ENCODE results near the gene BANF1. TPM values are rescaled to one million over a fixed set of nuclear protein-coding genes. Genes with fewer than 3 reads are reported as not detected.

BANF1 gene
- total RNA-seq, 2 donors from 2014 or later, result 103 to 111 TPM

- intact Hi-C loops (cut with DNase I, micrococcal nuclease), result no loop called here
- ATAC-seq (no peak), DNase-seq (no peak)
Measured at GRCh38 chr11:66048547-66049323, 46.4 kb downstream of the BANF1 start, which contains the start of gene GAL3ST3. TSS of gene GAL3ST3 (minus strand) at chr11:66049161. CDS start at chr11:66045415, 3,746 bp downstream.

DNA sequence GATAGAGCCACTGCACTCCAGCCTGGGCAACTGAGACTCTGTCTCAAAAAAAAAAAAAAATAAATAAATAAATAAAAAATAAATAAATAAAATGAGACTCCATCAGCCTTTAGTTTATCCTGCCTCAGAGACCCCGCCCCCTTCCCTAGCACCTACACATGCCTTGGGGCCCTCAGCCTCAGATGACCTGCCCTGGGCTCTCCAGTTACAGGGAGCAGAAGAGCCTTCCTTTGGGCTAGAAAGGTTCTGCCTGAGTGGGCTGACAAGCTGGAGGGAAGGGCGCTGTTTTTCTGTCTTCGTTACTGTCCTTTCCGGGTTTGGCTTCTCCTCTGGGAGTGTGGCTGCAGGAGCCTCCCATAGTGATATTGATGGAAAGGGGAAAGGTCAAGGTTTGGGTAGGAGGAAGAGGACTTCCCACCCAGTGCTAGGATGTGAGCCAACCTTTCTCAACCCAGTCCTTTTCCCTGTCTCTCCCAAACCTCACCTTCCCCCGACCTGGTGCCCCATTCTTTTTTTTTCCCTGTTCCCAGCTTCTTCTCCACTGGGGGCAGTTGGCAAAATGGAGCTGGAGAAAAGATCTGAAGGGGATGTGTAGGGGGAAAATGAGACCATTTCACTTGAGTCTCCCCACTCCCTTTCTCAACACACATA is 48.4 kb downstream of the BANF1 start:
- ATAC-seq (no peak), DNase-seq (no peak)
- intact Hi-C loops (cut with DNase I, micrococcal nuclease), result no loop called here

DNA sequence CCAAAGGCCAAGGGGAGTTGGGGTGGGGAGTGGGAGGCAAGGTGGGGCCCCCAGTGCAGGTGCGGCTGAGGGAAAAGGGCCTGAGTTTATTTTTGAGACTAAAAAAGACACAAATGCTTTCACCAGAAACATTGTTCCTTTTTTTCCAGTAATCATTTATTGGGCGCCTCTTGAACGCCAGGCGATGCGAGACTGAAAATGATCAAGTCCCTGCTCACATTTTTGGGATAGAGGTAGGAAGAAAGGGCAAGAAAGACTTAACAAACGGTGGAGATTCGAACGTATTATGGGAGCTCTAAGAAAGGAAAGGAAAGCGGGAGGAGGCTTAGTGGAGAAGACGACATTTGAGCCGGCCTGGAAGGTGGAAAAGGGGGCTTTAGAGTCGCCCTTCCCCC is 49.1 kb downstream of the BANF1 start:
- ATAC-seq, result no peak
- intact Hi-C loops (cut with DNase I, micrococcal nuclease), result no loop called here

GRCh38 chr11:66051766-66052663 is 49.7 kb downstream of the BANF1 start, which contains the start of gene SF3B2:
TSS of gene SF3B2 (plus strand) at chr11:66052364. CDS start at chr11:66052385, 21 bp downstream.
- DNase-seq, result peak; percentile 97 to 98
- ATAC-seq, result peak; percentile 93

More for the DNA sequence above, 49.1 kb downstream of the BANF1 start:
- DNase-seq, result no peak

GRCh38 chr11:66052664-66052982 is 50.3 kb downstream of the BANF1 start:
- intact Hi-C loops (cut with DNase I, micrococcal nuclease), result no loop called here
- ATAC-seq (no peak), DNase-seq (no peak)

More at GRCh38 chr11:66051766-66052663, 49.7 kb downstream of the BANF1 start, which contains the start of gene SF3B2:
- intact Hi-C loops (cut with DNase I, micrococcal nuclease), result no loop called here

Other genes starting within 250 kb of the BANF1 start
- 10 to 100 TPM; 21.7 to 22.4 TPM for gene AP5B1, start 221.5 kb upstream of the BANF1 start, total RNA-seq
- gene OVOL1, start 215.4 kb upstream of the BANF1 start, total RNA-seq, result 10 to 100 TPM; 29.5 to 35.9 TPM
- 1 to 10 TPM; 1.6 to 3.8 TPM for gene SNX32, start 168.5 kb upstream of the BANF1 start, total RNA-seq
- 1,000 to 10,000 TPM; 1,740 to 2,016 TPM for gene CFL1, start 144.3 kb upstream of the BANF1 start, total RNA-seq
- gene MUS81, start 142.1 kb upstream of the BANF1 start, total RNA-seq, result 10 to 100 TPM; 55.7 to 63.4 TPM
- 10 to 100 TPM in 1 of 2 donors, 1 to 10 TPM in 1; 4.5 to 21.4 TPM for gene EFEMP2, start 129.7 kb upstream of the BANF1 start, total RNA-seq
- 1 to 10 TPM; 1.5 to 2.4 TPM for gene CTSW, start 122.7 kb upstream of the BANF1 start, total RNA-seq
- gene FIBP, start 114.0 kb upstream of the BANF1 start, total RNA-seq, result 10 to 100 TPM; 47.7 to 49.6 TPM
- gene CCDC85B, start 111.8 kb upstream of the BANF1 start, total RNA-seq, result 1 to 10 TPM; 7.1 to 8.6 TPM
- gene FOSL1, start 102.1 kb upstream of the BANF1 start, total RNA-seq, result 1 to 10 TPM; 1.1 to 1.8 TPM
- gene C11orf68, start 83.4 kb upstream of the BANF1 start, total RNA-seq, result 10 to 100 TPM; 18.6 to 29.3 TPM
- 10 to 100 TPM; 47.3 to 53.4 TPM for gene DRAP1, start 83.1 kb upstream of the BANF1 start, total RNA-seq
- gene TSGA10IP, start 57.0 kb upstream of the BANF1 start, total RNA-seq, result not detected
- 10 to 100 TPM; 41.1 to 46.4 TPM for gene SART1, start 40.8 kb upstream of the BANF1 start, total RNA-seq
- 10 to 100 TPM; 21.6 to 31.3 TPM for gene EIF1AD, start 346 bp upstream of the BANF1 start, total RNA-seq
- gene CST6, start 9.5 kb downstream of the BANF1 start, total RNA-seq, result not detected
- gene CATSPER1, start 24.0 kb downstream of the BANF1 start, total RNA-seq, result under 1 TPM in 1 of 2 donors, not detected in 1; 0.39 TPM
- not detected for gene GAL3ST3, start 46.7 kb downstream of the BANF1 start, total RNA-seq
- 100 to 1,000 TPM; 123 to 131 TPM for gene SF3B2, start 49.9 kb downstream of the BANF1 start, total RNA-seq
- 10 to 100 TPM; 17.1 to 19.2 TPM for gene PACS1, start 67.8 kb downstream of the BANF1 start, total RNA-seq

All from left colon (tissue), 2 donors.